BJ (cell line): ENCODE measurements around the gene YY2. TPM values are rescaled to one million over a fixed set of nuclear protein-coding genes. Genes with fewer than 3 reads are reported as not detected.

Source experiments
- CTCF ChIA-PET: fragments of 350-600 bp; formaldehyde crosslinking; extraction: SDS; loops from one replicate; lab custom pipeline; 2021; ENCODE audit warnings: antibody characterized with exemption, inconsistent platforms; lab: Yijun Ruan, JAX
- POLR2A ChIA-PET: fragments of 300-600 bp; sonication (Branson Sonifier 250); formaldehyde crosslinking; extraction: SDS; loops from one replicate; lab custom pipeline; 2021; ENCODE audit warnings: antibody characterized with exemption; lab: Charles Lee
- DNase-seq: peaks from one replicate; pipeline ENCODE4 v3.0.0-alpha.2; 2011; ENCODE audit warnings: low read depth
- H3K27me3 ChIP-seq: 2 replicates; pipeline ENCODE4 v1.6.0; 2011; ENCODE audit warnings: low read length; ENCODE audit not compliant: control insufficient read depth, insufficient read depth
- H3K36me3 ChIP-seq: 2 replicates; pipeline ENCODE4 v1.5.1; 2011; ENCODE audit warnings: low read length; ENCODE audit not compliant: control insufficient read depth, insufficient read depth
- H3K4me3 ChIP-seq: 2 replicates; pipeline ENCODE4 v1.5.1; 2011; ENCODE audit warnings: low read depth, mild to moderate bottlenecking, control low read depth, low read length
- CTCF ChIP-seq: IDR thresholded peaks from 2 replicates; pipeline ENCODE4 v1.5.1; 2011; ENCODE audit warnings: low read depth, mild to moderate bottlenecking, control low read depth, inconsistent platforms, low read length, moderate library complexity; ENCODE audit not compliant: insufficient read depth
- polyA plus RNA-seq: library from polyadenylated mRNA; depleted of rRNA; stranded (reverse); fragments of >200 nt; gene quantifications from 2 replicates; pipeline ENCODE4 v1.2.3, GENCODE V29; 2011

Gene YY2
- polyA plus RNA-seq, 1 experiment = 0.60 TPM

GRCh38 chrX:21853578-21853977 is 2.2 kb upstream of the YY2 start:
- Histone ChIP-seq H3K36me3 (peaks cover 3% of the 10 kb centered on the region; the same call in 1 of the 2 replicates), H3K27me3 (no peaks in the 10 kb centered on the region), H3K4me3 (no peak overlapping the region)
- POLR2A ChIA-PET = no interaction called here
- TF ChIP-seq CTCF = no peak
- CTCF ChIA-PET = no interaction called here
- no peak for DNase-seq

GRCh38 chrX:21856504-21856903 is 717 bp downstream of the YY2 start:
- H3K36me3 ChIP-seq = peaks cover 3% of the 10 kb centered on the region; the same call in 1 of the 2 replicates
- no peak overlapping the region for H3K4me3 ChIP-seq
- POLR2A ChIA-PET = no interaction called here
- DNase-seq = no peak
- CTCF ChIA-PET = no interaction called here
- no peak for TF ChIP-seq CTCF
- H3K27me3 ChIP-seq = no peaks in the 10 kb centered on the region

GRCh38 chrX:21863241-21863640 is 7.5 kb downstream of the YY2 start:
- DNase-seq = no peak
- no peaks in the 10 kb centered on the region; the same call in 1 of the 2 replicates for H3K36me3 ChIP-seq
- ChIA-PET CTCF (interaction anchor here (0.7 to 1.6 kb wide), 2 partner anchors 118 to 696 kb away, joined by 3 to 4 read pairs; no protein-coding TSS in a partner anchor), POLR2A (no interaction called here)
- no peak overlapping the region for H3K4me3 ChIP-seq
- TF ChIP-seq CTCF = no peak
- H3K27me3 ChIP-seq = no peaks in the 10 kb centered on the region

- H3K27me3 ChIP-seq = no peaks in the 10 kb centered on the region
- no peaks in the 10 kb centered on the region for H3K36me3 ChIP-seq
- no peak for DNase-seq
- POLR2A ChIA-PET = no interaction called here
- CTCF ChIA-PET = no interaction called here
- no peak overlapping the region for H3K4me3 ChIP-seq
- TF ChIP-seq CTCF = no peak
These were observed 9.6 kb downstream of the YY2 start for GRCh38 chrX:21865436-21865835.

GRCh38 chrX:21870494-21870893 is 14.7 kb downstream of the YY2 start:
- ChIA-PET CTCF (no interaction called here), POLR2A (no interaction called here)
- TF ChIP-seq CTCF = no peak

More at GRCh38 chrX:21870494-21870893, 14.7 kb downstream of the YY2 start:
- no peaks in the 10 kb centered on the region for H3K27me3 ChIP-seq
- H3K4me3 ChIP-seq = no peak overlapping the region
- no peaks in the 10 kb centered on the region for H3K36me3 ChIP-seq
- DNase-seq = no peak
